Stimulated activated CD4-positive, alpha-beta T cell treated with anti-CD3 and anti-CD28 coated beads, Interleukin-12 subunit alpha, Interleukin-12 subunit beta, amount 100 ng/mL, for 4 hours (primary cell): ENCODE data around the gene MITF.
A peak's percentile ranks its signal among the peaks of the same experiment; 100 is the strongest.

Experiments
- DNase-seq: peaks from one replicate; pipeline ENCODE4 v3.0.0-alpha.2; 2020

Gene MITF

GRCh38 chr3:69739204-69740102 lies at the start of gene MITF:
TSS of gene MITF (plus strand) at chr3:69739464. CDS start at chr3:69739598, 134 bp downstream.
- DNase-seq = peak; percentile 3

- DNase-seq = no peak
These were observed 47.4 kb upstream of the MITF start for GRCh38 chr3:69691860-69692259.

- DNase-seq = no peak
These were observed 46.5 kb upstream of the MITF start for GRCh38 chr3:69692761-69693160.

- no peak for DNase-seq
These were observed 43.8 kb upstream of the MITF start for GRCh38 chr3:69695443-69695842.

GRCh38 chr3:69695933-69696332 lies 43.3 kb upstream of the MITF start:
- DNase-seq = no peak

GRCh38 chr3:69696367-69696766 lies 42.9 kb upstream of the MITF start:
- no peak for DNase-seq

GRCh38 chr3:69697381-69697780 lies 41.9 kb upstream of the MITF start:
- DNase-seq = no peak

GRCh38 chr3:69698728-69699127 lies 40.5 kb upstream of the MITF start:
- DNase-seq = no peak

- no peak for DNase-seq
These were observed 40.1 kb upstream of the MITF start for GRCh38 chr3:69699183-69699582.

GRCh38 chr3:69700949-69701348 lies 38.3 kb upstream of the MITF start:
- no peak for DNase-seq

GRCh38 chr3:69710153-69710977 lies 28.9 kb upstream of the MITF start:
- DNase-seq = no peak

GRCh38 chr3:69712269-69712668 lies 27.0 kb upstream of the MITF start:
- DNase-seq = no peak

- no peak for DNase-seq
These were observed 26.3 kb upstream of the MITF start for GRCh38 chr3:69712933-69713332.

- no peak for DNase-seq
These were observed 24.1 kb upstream of the MITF start for GRCh38 chr3:69715204-69715603.

- DNase-seq = no peak
These were observed 23.1 kb upstream of the MITF start for GRCh38 chr3:69716119-69716518.

GRCh38 chr3:69718866-69719586 lies 20.2 kb upstream of the MITF start:
- no peak for DNase-seq

- DNase-seq = no peak
These were observed 19.6 kb upstream of the MITF start for GRCh38 chr3:69719587-69720122.

- no peak for DNase-seq
These were observed 18.4 kb upstream of the MITF start for GRCh38 chr3:69720824-69721223.

GRCh38 chr3:69723389-69723788 lies 15.9 kb upstream of the MITF start:
- no peak for DNase-seq

- DNase-seq = no peak
These were observed 14.4 kb upstream of the MITF start for GRCh38 chr3:69724722-69725435.

- no peak for DNase-seq
These were observed 13.2 kb upstream of the MITF start for GRCh38 chr3:69725994-69726571.
